HEK293 (cell line): ENCODE measurements around the gene CDH23.

Experiments used
- ZNF121 ChIP-seq: fragments of 450-650 bp; formaldehyde crosslinking; IDR thresholded peaks from 2 replicates; pipeline ENCODE4 v1.5.1; 2016; ENCODE audit warnings: missing biosample characterization, missing genetic modification characterization
- ZNF24 ChIP-seq: fragments of 450-650 bp; formaldehyde crosslinking; IDR thresholded peaks from 2 replicates; pipeline ENCODE4 v1.5.1; 2016; ENCODE audit warnings: missing biosample characterization, missing genetic modification characterization
- ZNF571 ChIP-seq: fragments of 450-650 bp; formaldehyde crosslinking; IDR thresholded peaks from 2 replicates; pipeline ENCODE4 v1.5.0; 2017; ENCODE audit warnings: missing biosample characterization, missing genetic modification characterization
- ZNF768 ChIP-seq: fragments of 450-650 bp; formaldehyde crosslinking; IDR thresholded peaks from 2 replicates; pipeline ENCODE4 v1.5.1; 2018; ENCODE audit warnings: missing biosample characterization, mild to moderate bottlenecking, missing genetic modification characterization
- TF ChIP-seq, protein P1 (sequence below): fragments of 450-650 bp; formaldehyde crosslinking; IDR thresholded peaks from 2 replicates; pipeline ENCODE4 v1.5.1; 2016; ENCODE audit warnings: missing biosample characterization, missing genetic modification characterization

- TF ChIP-seq ZNF121 (no peak), ZNF571 (tag by site-specific recombination) (no peak), ZNF24 (no peak), ZNF768 (tag by site-specific recombination) (no peak)
- TF ChIP-seq, protein P1, sequence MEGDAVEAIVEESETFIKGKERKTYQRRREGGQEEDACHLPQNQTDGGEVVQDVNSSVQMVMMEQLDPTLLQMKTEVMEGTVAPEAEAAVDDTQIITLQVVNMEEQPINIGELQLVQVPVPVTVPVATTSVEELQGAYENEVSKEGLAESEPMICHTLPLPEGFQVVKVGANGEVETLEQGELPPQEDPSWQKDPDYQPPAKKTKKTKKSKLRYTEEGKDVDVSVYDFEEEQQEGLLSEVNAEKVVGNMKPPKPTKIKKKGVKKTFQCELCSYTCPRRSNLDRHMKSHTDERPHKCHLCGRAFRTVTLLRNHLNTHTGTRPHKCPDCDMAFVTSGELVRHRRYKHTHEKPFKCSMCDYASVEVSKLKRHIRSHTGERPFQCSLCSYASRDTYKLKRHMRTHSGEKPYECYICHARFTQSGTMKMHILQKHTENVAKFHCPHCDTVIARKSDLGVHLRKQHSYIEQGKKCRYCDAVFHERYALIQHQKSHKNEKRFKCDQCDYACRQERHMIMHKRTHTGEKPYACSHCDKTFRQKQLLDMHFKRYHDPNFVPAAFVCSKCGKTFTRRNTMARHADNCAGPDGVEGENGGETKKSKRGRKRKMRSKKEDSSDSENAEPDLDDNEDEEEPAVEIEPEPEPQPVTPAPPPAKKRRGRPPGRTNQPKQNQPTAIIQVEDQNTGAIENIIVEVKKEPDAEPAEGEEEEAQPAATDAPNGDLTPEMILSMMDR (tag by site-specific recombination): no peak
Observed at GRCh38 chr10:71640607-71641006, 243.9 kb downstream of the CDH23 start.
